ENCODE measurements around the gene MRTO4.

DNA sequence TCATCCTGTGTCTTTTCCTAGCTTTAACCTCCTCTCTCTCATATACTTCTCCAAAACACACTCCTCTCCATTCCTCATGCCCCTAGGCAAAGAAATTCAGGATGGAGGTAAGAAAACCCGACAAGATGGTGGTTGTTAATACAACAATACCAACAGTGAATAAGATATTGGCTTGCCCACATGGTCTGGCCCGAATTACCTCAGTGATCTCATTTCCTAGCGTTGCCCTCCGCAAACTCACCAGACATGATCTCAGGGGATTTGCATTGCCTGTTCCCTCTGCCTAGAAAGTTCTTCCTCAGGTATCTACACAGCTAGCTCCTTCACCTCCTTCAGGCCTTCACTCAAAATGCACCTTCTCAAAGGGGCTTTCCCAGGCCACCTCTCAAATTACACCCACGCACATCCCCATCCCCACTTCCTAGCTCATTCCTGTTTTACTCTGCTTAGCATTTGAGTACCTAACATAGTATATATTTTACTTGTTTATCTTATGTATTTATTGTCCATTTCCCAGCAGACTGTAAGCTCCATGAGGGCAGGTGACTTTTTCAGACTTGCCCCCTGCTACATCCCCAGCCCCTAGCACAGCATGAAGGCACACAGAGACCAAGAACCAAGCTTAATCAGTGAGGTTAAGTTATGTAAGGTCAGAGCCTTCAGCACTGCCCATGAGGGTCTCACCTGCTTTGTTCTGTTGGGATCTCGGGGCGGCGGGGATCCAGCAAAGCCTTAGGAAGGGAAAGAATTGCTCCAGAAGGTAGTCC, 31.3 kb upstream of the MRTO4 start:
- TF ChIP-seq POLR2A (IDR thresholded peaks at IDR 0.05) = no peak
- TF ChIP-seq, protein P1, sequence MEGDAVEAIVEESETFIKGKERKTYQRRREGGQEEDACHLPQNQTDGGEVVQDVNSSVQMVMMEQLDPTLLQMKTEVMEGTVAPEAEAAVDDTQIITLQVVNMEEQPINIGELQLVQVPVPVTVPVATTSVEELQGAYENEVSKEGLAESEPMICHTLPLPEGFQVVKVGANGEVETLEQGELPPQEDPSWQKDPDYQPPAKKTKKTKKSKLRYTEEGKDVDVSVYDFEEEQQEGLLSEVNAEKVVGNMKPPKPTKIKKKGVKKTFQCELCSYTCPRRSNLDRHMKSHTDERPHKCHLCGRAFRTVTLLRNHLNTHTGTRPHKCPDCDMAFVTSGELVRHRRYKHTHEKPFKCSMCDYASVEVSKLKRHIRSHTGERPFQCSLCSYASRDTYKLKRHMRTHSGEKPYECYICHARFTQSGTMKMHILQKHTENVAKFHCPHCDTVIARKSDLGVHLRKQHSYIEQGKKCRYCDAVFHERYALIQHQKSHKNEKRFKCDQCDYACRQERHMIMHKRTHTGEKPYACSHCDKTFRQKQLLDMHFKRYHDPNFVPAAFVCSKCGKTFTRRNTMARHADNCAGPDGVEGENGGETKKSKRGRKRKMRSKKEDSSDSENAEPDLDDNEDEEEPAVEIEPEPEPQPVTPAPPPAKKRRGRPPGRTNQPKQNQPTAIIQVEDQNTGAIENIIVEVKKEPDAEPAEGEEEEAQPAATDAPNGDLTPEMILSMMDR (IDR thresholded peaks at IDR 0.05 in 8 of 11, conservative IDR thresholded peaks at IDR 0.05 in 3 of 11) = no peak

All from spleen (tissue), 7 donors.